GM18502 (cell line): ENCODE results near the gene KRTAP5-4.
"Not testable (repeated sequence)": the region's sequence is repeated elsewhere in the genome, so short reads cannot be mapped to it uniquely, and the experiment has no call there.

Source experiments
- ATAC-seq: cut with Tn5 transposase; IDR thresholded peaks from one replicate; pipeline ENCODE4 v1.9.1; 2021; ENCODE audit warnings: mild to moderate bottlenecking; ENCODE audit not compliant: unreplicated experiment, poor library complexity

Gene KRTAP5-4

DNA sequence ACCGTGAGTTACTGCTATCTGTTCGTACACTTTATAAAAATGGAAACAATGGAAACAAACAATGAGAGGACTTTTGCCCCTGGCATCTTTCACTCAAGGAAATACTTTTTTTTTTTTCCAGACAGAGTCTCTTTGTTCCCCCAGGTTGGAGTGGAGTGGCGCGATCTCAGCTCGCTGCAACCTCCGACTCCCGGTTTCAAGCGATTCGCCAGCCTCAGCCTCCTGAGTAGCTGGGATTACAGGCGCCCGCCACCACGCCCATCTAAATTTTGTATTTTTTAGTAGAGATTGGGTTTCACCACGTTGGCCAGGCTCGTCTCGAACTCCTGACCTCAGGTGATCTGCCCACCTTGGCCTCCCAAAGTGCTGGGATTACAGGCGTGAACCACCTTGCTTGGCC lies 46.2 kb downstream of the KRTAP5-4 start:
- ATAC-seq: not testable (repeated sequence)

DNA sequence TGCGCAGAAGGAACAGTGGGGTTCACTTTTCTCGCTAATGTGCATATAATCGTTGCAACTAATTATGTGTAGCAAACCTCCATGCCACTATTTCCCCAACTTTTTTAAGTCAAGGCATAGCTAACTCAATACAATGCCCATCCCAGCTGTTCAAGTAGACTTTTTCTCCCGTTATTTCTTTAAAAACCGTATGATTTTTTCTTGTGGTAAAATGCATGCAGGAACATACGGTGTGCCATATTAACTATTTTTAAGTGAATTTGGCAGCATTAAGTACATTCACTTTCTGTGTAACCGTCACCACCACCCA lies 47.0 kb downstream of the KRTAP5-4 start:
- no peak for ATAC-seq

DNA sequence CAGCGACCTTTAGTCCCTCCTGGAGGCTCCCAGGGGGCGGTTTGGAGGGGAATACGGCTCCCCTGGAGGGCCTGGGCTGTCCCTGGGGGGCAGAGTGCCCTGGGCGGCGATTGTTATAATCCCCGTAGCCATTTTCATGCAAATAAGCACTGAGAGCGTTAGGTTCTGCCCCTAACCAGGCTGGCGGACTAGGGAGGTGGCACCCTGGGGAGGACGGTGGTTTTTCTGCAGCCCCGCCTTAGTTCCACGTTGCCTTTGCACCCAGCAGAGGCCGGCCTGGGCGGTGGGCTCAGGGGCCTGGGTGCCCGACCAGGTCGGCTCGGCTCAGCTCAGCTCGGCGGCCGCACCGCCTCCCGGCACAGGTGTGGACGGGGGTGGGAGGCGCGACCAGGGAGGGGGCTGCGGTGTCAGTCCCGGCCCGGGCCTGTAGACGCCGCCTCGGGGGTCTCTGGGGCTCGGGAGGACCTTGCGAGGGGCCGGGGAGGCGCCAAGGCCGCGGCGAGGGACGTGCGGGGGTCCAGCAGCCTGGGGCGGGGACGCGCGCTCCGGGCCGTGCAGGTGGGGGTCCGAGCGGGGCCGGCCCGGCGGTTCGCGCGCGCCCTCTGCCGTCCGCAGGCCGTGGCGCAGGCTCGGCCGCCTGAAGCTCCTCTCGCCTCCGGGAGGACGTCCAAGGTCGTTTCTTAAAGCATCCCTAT lies 47.6 kb downstream of the KRTAP5-4 start:
- ATAC-seq: no peak

DNA sequence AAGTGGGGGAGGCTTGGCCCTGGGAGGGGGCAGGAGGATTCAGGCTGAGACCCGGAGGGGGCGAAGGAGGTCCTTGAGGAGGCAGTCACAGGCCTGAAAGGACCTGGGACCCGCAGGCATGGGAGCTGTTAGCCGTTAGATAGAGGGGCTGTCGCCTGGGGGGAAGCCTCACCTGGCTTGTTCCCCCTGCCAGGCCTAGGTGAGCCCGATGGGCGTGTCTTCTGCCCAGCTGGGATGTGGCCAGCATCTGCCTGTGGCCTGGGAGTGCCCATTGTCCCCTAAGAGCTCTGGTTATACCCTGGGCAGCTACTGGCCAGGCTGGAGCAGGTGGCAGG lies 48.1 kb downstream of the KRTAP5-4 start:
- ATAC-seq: no peak

DNA sequence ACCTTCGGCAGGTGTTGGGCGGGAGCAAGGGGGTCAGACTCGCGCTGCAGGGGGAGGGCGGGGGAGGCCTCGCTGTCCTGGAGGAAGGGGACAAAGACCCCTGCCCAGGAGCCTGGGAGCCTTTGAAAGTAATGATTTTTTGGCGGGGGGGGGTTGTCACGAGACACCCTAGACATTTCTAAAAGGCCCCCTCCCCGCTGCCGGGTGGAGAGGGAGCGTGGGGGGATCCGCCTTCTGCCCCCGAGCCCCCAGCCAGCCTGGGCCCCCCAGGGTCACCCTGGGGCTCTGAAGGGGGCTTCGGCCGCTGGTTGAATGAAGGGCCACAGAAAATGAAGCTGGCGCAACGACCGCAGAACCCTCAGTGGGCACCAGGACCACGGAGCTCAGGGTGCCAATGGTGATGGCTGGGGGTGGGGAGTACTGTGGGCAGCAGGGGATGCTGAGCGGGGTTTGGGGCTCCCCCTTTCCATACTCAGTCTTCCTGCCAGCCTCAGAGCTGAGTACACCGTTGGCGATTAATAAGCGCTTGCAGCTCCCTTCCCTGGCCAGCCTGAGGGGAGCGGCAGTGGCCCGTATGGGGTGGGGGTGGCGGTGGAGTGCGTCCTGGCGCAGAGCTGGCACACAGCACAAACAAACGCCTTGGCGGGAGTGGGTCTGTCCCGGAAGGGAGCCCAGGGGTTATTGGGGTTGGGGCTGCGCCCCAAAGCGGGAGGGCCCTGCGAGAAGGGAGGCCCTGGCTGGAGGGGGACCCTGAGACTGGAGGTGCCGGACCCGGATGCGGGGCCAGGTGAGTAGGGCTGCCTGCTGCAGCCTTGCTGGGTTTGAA lies 48.6 kb downstream of the KRTAP5-4 start:
- ATAC-seq: no peak

DNA sequence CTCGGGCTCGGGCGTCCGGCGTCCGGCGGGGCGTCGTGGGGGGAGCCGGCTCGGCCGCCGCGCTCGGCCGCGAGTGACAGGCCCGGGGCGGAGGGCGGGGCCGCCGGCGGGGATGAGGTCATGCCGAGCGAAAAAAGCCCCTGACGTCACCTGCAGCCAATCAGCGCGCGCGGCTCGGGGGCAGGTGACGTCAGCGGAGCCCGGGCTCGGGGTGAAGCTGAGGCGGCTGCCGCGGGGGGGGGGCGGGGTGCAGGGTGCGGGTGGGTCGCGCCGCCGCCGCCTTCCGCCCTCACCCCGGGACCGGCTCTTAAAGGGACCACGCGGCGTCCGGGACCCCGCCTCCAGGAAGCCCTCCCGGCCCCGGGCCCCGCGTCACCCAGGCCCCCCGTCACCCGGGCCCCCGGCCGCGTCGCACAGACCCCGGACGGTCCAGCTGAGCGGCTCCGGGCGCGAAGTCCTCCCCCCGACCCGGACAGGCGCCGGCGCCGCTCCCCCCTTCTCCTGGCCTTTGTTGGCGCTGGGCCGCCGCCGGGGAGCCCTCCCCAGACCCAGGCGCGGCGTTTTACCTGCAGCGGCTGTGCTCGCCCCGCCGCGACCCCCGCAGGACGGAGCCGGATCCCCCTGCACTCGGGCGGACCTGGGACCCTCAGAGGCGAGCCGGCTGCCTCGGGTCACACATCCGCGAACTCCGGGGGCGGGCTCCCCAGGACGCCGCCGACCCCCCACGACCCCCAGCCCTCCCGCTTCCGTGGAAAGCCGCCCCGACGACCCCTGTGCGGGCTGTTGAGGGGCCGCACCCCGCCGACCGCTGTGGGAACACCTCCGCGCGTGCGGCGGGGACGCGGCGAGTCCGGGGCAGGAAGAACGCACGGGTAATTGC lies 49.5 kb downstream of the KRTAP5-4 start, which contains the start of gene DUSP8:
Gene DUSP8 (minus strand): TSS at position 75 of the 880 bp plus-strand sequence. CDS start 6,445 bp downstream, outside the sequence.
- ATAC-seq: peak; percentile 70

DNA sequence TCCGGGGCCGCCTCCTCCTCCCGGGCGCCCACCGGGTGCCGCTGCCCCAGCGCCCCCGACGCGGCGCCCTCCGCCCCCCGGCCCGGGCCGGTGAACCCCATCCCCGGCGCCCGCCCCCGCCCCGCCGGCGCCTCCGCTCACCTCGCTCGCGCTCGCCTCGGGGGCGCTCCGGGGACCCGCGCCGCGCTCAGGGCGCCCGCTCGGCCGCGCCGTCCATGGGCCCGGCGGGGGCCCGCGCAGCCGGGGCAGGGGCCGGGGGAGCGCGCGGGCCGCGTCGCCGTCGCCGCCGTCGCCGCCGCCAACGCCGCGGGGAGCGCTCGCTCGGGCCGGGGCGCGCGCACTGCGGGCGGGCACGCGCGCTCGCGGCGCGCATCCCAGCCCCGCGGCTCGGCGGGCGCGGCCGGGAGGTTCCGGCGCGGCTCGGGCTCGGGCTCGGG lies 50.2 kb downstream of the KRTAP5-4 start:
- ATAC-seq: no peak
